ENCODE data around the gene SLC17A8. TPM values are rescaled to one million over a fixed set of nuclear protein-coding genes. Genes with fewer than 3 reads are reported as not detected.

Gene SLC17A8
- polyA plus RNA-seq, 1 donor from 2014 or later = 0.22 TPM

GRCh38 chr12:100414739-100415138 lies 57.9 kb downstream of the SLC17A8 start:
- H3K27ac ChIP-seq (ENCODE audit: low read length) = no peak overlapping the region
- no peak overlapping the region for H3K4me3 ChIP-seq (ENCODE audit: low read length)
- H3K4me2 ChIP-seq (ENCODE audit: low read length) = no peak overlapping the region
- no peaks in the 10 kb centered on the region for H4K20me1 ChIP-seq (ENCODE audit: insufficient read depth)
- H3K9ac ChIP-seq (ENCODE audit: low read length) = no peak overlapping the region
- TF ChIP-seq EP300 (conservative IDR thresholded peaks at IDR 0.05; ENCODE audit: poor library complexity, severe bottlenecking) (no peak), RAD21 (conservative IDR thresholded peaks at IDR 0.05) (no peak), POLR2AphosphoS5 (IDR thresholded peaks at IDR 0.05) (no peak), EZH2 (IDR thresholded peaks at IDR 0.05; ENCODE audit: borderline replicate concordance, insufficient read depth, low read length, poor library complexity, severe bottlenecking) (no peak), CTCF (IDR thresholded peaks at IDR 0.05; ENCODE audit: poor library complexity, severe bottlenecking) (no peak), SMC3 (conservative IDR thresholded peaks at IDR 0.05; ENCODE audit: poor library complexity) (no peak), MXI1 (conservative IDR thresholded peaks at IDR 0.05; ENCODE audit: poor library complexity, severe bottlenecking) (no peak), REST (IDR thresholded peaks at IDR 0.05; ENCODE audit: borderline replicate concordance) (no peak), TAF1 (IDR thresholded peaks at IDR 0.05; ENCODE audit: low read depth) (no peak)
- H3K27me3 ChIP-seq (ENCODE audit: insufficient read depth, low read depth, low read length) = no peaks in the 10 kb centered on the region
- no peaks in the 10 kb centered on the region for H3K79me2 ChIP-seq (replicated peaks; ENCODE audit: insufficient read depth, low read length)
- H2AFZ ChIP-seq (ENCODE audit: low read depth, low read length) = no peak overlapping the region
- H3K9me3 ChIP-seq (ENCODE audit: low read length) = no peaks in the 10 kb centered on the region
- H3F3A ChIP-seq (ENCODE audit: insufficient read depth, low read length, poor library complexity, severe bottlenecking) = no peaks in the 10 kb centered on the region
- H3K9me2 ChIP-seq (ENCODE audit: insufficient read depth, low read length) = no peaks in the 10 kb centered on the region
- H3K36me3 ChIP-seq (ENCODE audit: insufficient read depth, low read length) = no peaks in the 10 kb centered on the region

GRCh38 chr12:100422646-100423045 lies 65.8 kb downstream of the SLC17A8 start:
- no peaks in the 10 kb centered on the region for H3K36me3 ChIP-seq (ENCODE audit: insufficient read depth, low read length)
- no peaks in the 10 kb centered on the region for H4K20me1 ChIP-seq (ENCODE audit: insufficient read depth)
- no peaks in the 10 kb centered on the region for H3K27me3 ChIP-seq (ENCODE audit: insufficient read depth, low read depth, low read length)
- no peak overlapping the region for H2AFZ ChIP-seq (ENCODE audit: low read depth, low read length)
- no peaks in the 10 kb centered on the region for H3K79me2 ChIP-seq (replicated peaks; ENCODE audit: insufficient read depth, low read length)
- H3K4me2 ChIP-seq (ENCODE audit: low read length) = no peak overlapping the region
- TF ChIP-seq CTCF (IDR thresholded peaks at IDR 0.05; ENCODE audit: poor library complexity, severe bottlenecking) = no peak
- TF ChIP-seq SMC3 (conservative IDR thresholded peaks at IDR 0.05; ENCODE audit: poor library complexity) = no peak
- TF ChIP-seq MXI1 (conservative IDR thresholded peaks at IDR 0.05; ENCODE audit: poor library complexity, severe bottlenecking) = no peak
- no peak for TF ChIP-seq RAD21 (conservative IDR thresholded peaks at IDR 0.05)
- no peak for TF ChIP-seq REST (IDR thresholded peaks at IDR 0.05; ENCODE audit: borderline replicate concordance)
- TF ChIP-seq EP300 (conservative IDR thresholded peaks at IDR 0.05; ENCODE audit: poor library complexity, severe bottlenecking) = no peak
- no peak for TF ChIP-seq EZH2 (IDR thresholded peaks at IDR 0.05; ENCODE audit: borderline replicate concordance, insufficient read depth, low read length, poor library complexity, severe bottlenecking)
- no peak for TF ChIP-seq TAF1 (IDR thresholded peaks at IDR 0.05; ENCODE audit: low read depth)
- TF ChIP-seq POLR2AphosphoS5 (IDR thresholded peaks at IDR 0.05) = no peak
- no peak overlapping the region for H3K9ac ChIP-seq (ENCODE audit: low read length)
- H3K9me3 ChIP-seq (ENCODE audit: low read length) = no peaks in the 10 kb centered on the region
- H3K27ac ChIP-seq (ENCODE audit: low read length) = no peak overlapping the region
- H3K9me2 ChIP-seq (ENCODE audit: insufficient read depth, low read length) = no peaks in the 10 kb centered on the region
- no peaks in the 10 kb centered on the region for H3F3A ChIP-seq (ENCODE audit: insufficient read depth, low read length, poor library complexity, severe bottlenecking)
- no peak overlapping the region for H3K4me3 ChIP-seq (ENCODE audit: low read length)
